Astrocyte (in vitro differentiated cells and primary cell): Measurements from ENCODE around the gene BCL2L1. TPM values are rescaled to one million over a fixed set of nuclear protein-coding genes. Genes with fewer than 3 reads are reported as not detected.
A peak's percentile ranks its signal among the peaks of the same experiment; 100 is the strongest.

Source experiments
- DNase-seq: peaks from one replicate; pipeline ENCODE4 v3.0.0-alpha.2; 2010; ENCODE audit warnings: low read depth
- FAIRE-seq: peaks from 2 replicates; lab custom pipeline; 2011; peaks lifted over from hg19 to GRCh38; lab: Jason Lieb, UNC
- H2AFZ ChIP-seq: 2 replicates; pipeline ENCODE4 v1.6.0; 2012; ENCODE audit warnings: low read depth, low read length, inconsistent platforms
- H3K27ac ChIP-seq: 2 replicates; pipeline ENCODE4 v1.5.1; 2011; ENCODE audit warnings: low read depth, low read length, inconsistent platforms
- H3K27me3 ChIP-seq: 2 replicates; pipeline ENCODE4 v1.6.0; 2011; ENCODE audit warnings: low read length, inconsistent platforms; ENCODE audit not compliant: insufficient read depth
- H3K36me3 ChIP-seq: 2 replicates; pipeline ENCODE4 v1.5.1; 2011; ENCODE audit warnings: low read length, inconsistent platforms; ENCODE audit not compliant: insufficient read depth
- H3K4me1 ChIP-seq: 2 replicates; pipeline ENCODE4 v1.5.1; 2011; ENCODE audit warnings: low read length, inconsistent platforms; ENCODE audit not compliant: insufficient read depth
- H3K4me2 ChIP-seq: 2 replicates; pipeline ENCODE4 v1.6.0; 2012; ENCODE audit warnings: low read length, inconsistent platforms
- H3K4me3 ChIP-seq: 2 replicates; pipeline ENCODE4 v1.5.1; 2011; ENCODE audit warnings: low read depth, mild to moderate bottlenecking, low read length, inconsistent platforms; ENCODE audit not compliant: insufficient read depth
- H3K79me2 ChIP-seq: 2 replicates; pipeline ENCODE4 v1.6.0; 2012; ENCODE audit warnings: mild to moderate bottlenecking, low read length, inconsistent platforms; ENCODE audit not compliant: insufficient read depth
- H3K9ac ChIP-seq: 2 replicates; pipeline ENCODE4 v1.6.0; 2012; ENCODE audit warnings: mild to moderate bottlenecking, low read length, inconsistent platforms
- H3K9me3 ChIP-seq: 2 replicates; pipeline ENCODE4 v1.5.1; 2012; ENCODE audit warnings: low read depth, mild to moderate bottlenecking, low read length, inconsistent platforms; ENCODE audit not compliant: insufficient read depth
- H4K20me1 ChIP-seq: 2 replicates; pipeline ENCODE4 v1.6.0; 2012; ENCODE audit warnings: low read length, inconsistent platforms; ENCODE audit not compliant: insufficient read depth
- H3K27ac Mint-ChIP-seq: one replicate; pipeline ENCODE4 v1.8.0; 2021; ENCODE audit warnings: mild to moderate bottlenecking, mixed read lengths; ENCODE audit not compliant: unreplicated experiment
- H3K27me3 Mint-ChIP-seq: one replicate; pipeline ENCODE4 v1.8.0; 2021; ENCODE audit warnings: low read depth, mixed read lengths; ENCODE audit not compliant: unreplicated experiment
- H3K36me3 Mint-ChIP-seq: one replicate; pipeline ENCODE4 v1.8.0; 2021; ENCODE audit warnings: low read depth, mixed read lengths; ENCODE audit not compliant: unreplicated experiment
- H3K4me1 Mint-ChIP-seq: one replicate; pipeline ENCODE4 v1.8.0; 2021; ENCODE audit warnings: low read depth, mixed read lengths; ENCODE audit not compliant: unreplicated experiment
- H3K4me3 Mint-ChIP-seq: one replicate; pipeline ENCODE4 v1.8.0; 2021; ENCODE audit warnings: mild to moderate bottlenecking, moderate library complexity, mixed read lengths; ENCODE audit not compliant: unreplicated experiment
- H3K9me3 Mint-ChIP-seq: one replicate; pipeline ENCODE4 v1.8.0; 2021; ENCODE audit warnings: mild to moderate bottlenecking, mixed read lengths; ENCODE audit not compliant: unreplicated experiment
- EZH2 ChIP-seq: IDR thresholded peaks from 2 replicates; pipeline ENCODE4 v1.6.1; 2012; ENCODE audit warnings: mild to moderate bottlenecking, low read length, inconsistent platforms; ENCODE audit not compliant: insufficient read depth
- total RNA-seq: library from RNA; stranded (reverse); gene quantifications from 2 replicates; pipeline ENCODE4 v1.2.1, GENCODE V29; 2021
- TF ChIP-seq, protein P1 (sequence below): IDR thresholded peaks from 2 replicates; pipeline ENCODE4 v1.5.1; 2011; ENCODE audit warnings: low read depth, mild to moderate bottlenecking, inconsistent platforms, low read length, moderate library complexity; ENCODE audit not compliant: insufficient read depth

BCL2L1 gene
- total RNA-seq, 1 donor from 2014 or later = 149 TPM

DNA sequence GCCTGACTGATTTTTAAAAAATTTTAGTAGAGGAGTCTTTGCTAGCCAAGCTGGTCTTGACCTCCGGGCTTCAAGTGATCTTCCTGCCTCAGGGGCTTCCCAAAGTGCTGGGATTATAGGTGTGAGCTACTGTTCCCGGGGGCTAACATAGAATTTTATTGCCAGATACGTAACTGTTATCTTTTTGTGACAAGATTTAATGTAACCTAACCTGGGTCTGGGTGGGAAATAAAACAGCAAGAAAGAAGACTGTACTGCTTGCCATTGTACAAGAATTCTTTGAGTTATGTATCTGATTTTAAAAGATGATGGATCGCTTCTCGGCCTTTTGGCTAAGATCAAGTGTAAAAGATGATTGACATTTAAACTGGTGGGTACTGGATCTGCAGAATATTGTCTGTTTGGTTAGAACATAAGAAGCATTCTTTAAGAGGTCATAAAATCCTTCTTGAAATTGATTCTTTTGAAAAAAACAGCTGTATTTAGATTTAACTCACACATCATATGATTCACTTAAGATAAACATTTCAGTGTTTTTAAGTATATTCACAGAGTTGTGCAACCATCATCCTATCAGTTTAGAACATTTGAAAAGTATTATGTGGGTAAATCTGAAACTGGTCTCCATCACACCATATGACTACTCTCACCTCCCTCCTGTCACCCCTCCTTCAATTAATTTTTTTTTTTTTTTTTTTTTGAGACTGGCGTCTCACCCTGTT is 38.0 kb upstream of the BCL2L1 start:
- no peak for FAIRE-seq
- H3K79me2 ChIP-seq = peaks cover 87% of the 10 kb centered on the region
- TF ChIP-seq, protein P1, sequence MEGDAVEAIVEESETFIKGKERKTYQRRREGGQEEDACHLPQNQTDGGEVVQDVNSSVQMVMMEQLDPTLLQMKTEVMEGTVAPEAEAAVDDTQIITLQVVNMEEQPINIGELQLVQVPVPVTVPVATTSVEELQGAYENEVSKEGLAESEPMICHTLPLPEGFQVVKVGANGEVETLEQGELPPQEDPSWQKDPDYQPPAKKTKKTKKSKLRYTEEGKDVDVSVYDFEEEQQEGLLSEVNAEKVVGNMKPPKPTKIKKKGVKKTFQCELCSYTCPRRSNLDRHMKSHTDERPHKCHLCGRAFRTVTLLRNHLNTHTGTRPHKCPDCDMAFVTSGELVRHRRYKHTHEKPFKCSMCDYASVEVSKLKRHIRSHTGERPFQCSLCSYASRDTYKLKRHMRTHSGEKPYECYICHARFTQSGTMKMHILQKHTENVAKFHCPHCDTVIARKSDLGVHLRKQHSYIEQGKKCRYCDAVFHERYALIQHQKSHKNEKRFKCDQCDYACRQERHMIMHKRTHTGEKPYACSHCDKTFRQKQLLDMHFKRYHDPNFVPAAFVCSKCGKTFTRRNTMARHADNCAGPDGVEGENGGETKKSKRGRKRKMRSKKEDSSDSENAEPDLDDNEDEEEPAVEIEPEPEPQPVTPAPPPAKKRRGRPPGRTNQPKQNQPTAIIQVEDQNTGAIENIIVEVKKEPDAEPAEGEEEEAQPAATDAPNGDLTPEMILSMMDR = no peak
- TF ChIP-seq EZH2 = no peak

DNA sequence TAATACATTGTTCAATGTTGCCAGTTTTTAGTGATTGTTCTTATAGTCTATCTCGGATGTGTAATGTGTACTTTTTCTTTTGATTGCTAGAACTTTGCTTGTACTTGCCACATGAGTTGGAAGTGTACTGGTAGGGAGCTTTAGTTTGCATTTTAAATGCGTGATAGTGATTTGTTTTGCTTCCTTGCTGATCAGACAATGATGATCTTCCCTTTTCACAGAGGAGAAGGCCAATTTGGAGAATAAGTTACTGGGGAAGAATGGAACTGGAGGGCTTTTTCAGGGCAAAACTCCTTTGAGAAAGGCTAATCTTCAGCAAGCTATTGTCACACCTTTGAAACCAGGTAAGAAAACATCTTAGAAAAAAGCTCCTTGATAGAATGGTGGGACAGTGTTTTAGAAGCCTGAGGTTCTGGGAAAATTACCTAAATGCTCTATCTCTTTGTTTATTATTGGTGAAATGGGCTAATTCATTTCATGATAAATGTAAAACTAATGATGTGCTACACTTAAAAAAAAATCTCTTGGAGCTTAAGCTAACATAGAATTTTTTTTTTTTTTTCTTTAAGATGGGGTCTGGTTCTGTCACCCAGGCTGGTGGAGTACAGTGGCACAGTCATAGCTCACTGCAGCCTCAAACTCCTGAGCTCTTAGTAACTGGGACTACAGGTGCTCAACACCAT is 37.3 kb upstream of the BCL2L1 start:
- Histone ChIP-seq H3K27ac (no peak overlapping the region), H3K4me3 (no peak overlapping the region), H3K9me3 (no peaks in the 10 kb centered on the region), H3K79me2 (peaks cover 87% of the 10 kb centered on the region), H4K20me1 (peaks cover 4% of the 10 kb centered on the region), H3K36me3 (peaks cover 10% of the 10 kb centered on the region), H3K4me1 (peaks cover 9% of the 10 kb centered on the region), H3K27me3 (no peaks in the 10 kb centered on the region), H2AFZ (no peak overlapping the region), H3K4me2 (no peak overlapping the region), H3K9ac (no peak overlapping the region)
- Mint-ChIP-seq H3K9me3 (no peaks in the 10 kb centered on the region), H3K36me3 (no peaks in the 10 kb centered on the region), H3K4me3 (no peak overlapping the region), H3K27me3 (no peaks in the 10 kb centered on the region), H3K4me1 (peaks cover 7% of the 10 kb centered on the region), H3K27ac (no peak overlapping the region)
- DNase-seq (no peak), FAIRE-seq (no peak)
- no peak for TF ChIP-seq EZH2
- TF ChIP-seq, protein P1 = no peak

More for the DNA sequence above, 38.0 kb upstream of the BCL2L1 start:
- Histone ChIP-seq H3K27ac (peak overlapping the region; percentile 18), H4K20me1 (peaks cover 4% of the 10 kb centered on the region), H3K9ac (peak overlapping the region; percentile 1), H3K4me3 (no peak overlapping the region), H2AFZ (no peak overlapping the region), H3K9me3 (no peaks in the 10 kb centered on the region), H3K4me2 (no peak overlapping the region), H3K4me1 (peaks cover 15% of the 10 kb centered on the region), H3K27me3 (no peaks in the 10 kb centered on the region), H3K36me3 (peaks cover 11% of the 10 kb centered on the region)
- DNase-seq = peak; percentile 54
- H3K36me3 Mint-ChIP-seq = no peaks in the 10 kb centered on the region
- no peaks in the 10 kb centered on the region for H3K27me3 Mint-ChIP-seq
- no peak overlapping the region for H3K27ac Mint-ChIP-seq
- peaks cover 7% of the 10 kb centered on the region for H3K4me1 Mint-ChIP-seq
- H3K9me3 Mint-ChIP-seq = no peaks in the 10 kb centered on the region
- no peak overlapping the region for H3K4me3 Mint-ChIP-seq
